Naive thymus-derived CD4-positive, alpha-beta T cell (primary cell): ENCODE data around the gene FHIT. TPM values are rescaled to one million over a fixed set of nuclear protein-coding genes. Genes with fewer than 3 reads are reported as not detected.

Experiments used
- ATAC-seq: fragments of 150-1000 bp; cut with Tn5 transposase; 2 replicates; pipeline ENCODE4 v1.10.0; 2021; ENCODE audit warnings: mild to moderate bottlenecking, moderate library complexity
- CTCF ChIA-PET: fragments of 350-600 bp; sonication (Branson Sonifier 250); formaldehyde crosslinking; loops from one replicate; lab custom pipeline; 2021; ENCODE audit warnings: antibody characterized with exemption; lab: Charles Lee
- POLR2A ChIA-PET: fragments of 350-600 bp; sonication (Branson Sonifier 250); formaldehyde crosslinking; loops from one replicate; lab custom pipeline; 2021; ENCODE audit warnings: antibody characterized with exemption, inconsistent platforms; lab: Charles Lee
- DNase-seq, 9 donors: peaks; one replicate each; pipeline versions ENCODE4 v3.0.0 to v3.0.0-alpha.2; 2020 to 2022; ENCODE audit warnings: mixed read lengths in 1 of 9
- H3K27ac ChIP-seq: one replicate; pipeline ENCODE4 v1.7.0; 2013; ENCODE audit warnings: mild to moderate bottlenecking, low read depth, low read length, moderate library complexity
- H3K27me3 ChIP-seq, 2 donors: one replicate each; pipeline ENCODE4 v1.7.0; 2013; ENCODE audit warnings: low read length in 2 of 2, mild to moderate bottlenecking in 2 of 2, moderate library complexity in 2 of 2; ENCODE audit not compliant: control insufficient read depth in 2 of 2, insufficient read depth in 2 of 2
- H3K36me3 ChIP-seq, 3 experiments: 1 replicate in 2 of 3; 2 replicates in 1 of 3; pipeline ENCODE4 v1.7.0; 2013; ENCODE audit warnings: low read length in 3 of 3, mild to moderate bottlenecking in 3 of 3, moderate library complexity in 1 of 3; ENCODE audit not compliant: insufficient read depth in 3 of 3, control insufficient read depth in 2 of 3
- H3K4me1 ChIP-seq, 2 donors: one replicate each; pipeline ENCODE4 v1.7.0; 2013; ENCODE audit warnings: low read length in 2 of 2, mild to moderate bottlenecking in 2 of 2, moderate library complexity in 1 of 2; ENCODE audit not compliant: control insufficient read depth in 2 of 2, insufficient read depth in 2 of 2
- H3K4me3 ChIP-seq: 2 replicates; pipeline ENCODE4 v1.7.0; 2013; ENCODE audit warnings: mild to moderate bottlenecking, low read length
- H3K9me3 ChIP-seq, 3 experiments: 1 replicate in 2 of 3; 2 replicates in 1 of 3; pipeline ENCODE4 v1.7.0; 2013; ENCODE audit warnings: low read length in 3 of 3; ENCODE audit not compliant: control insufficient read depth in 2 of 3
- H3K27ac Mint-ChIP-seq, 9 donors: one replicate each; pipeline ENCODE4 v1.8.0; 2020 to 2022; ENCODE audit warnings: mixed read lengths in 9 of 9, mild to moderate bottlenecking in 8 of 9, moderate library complexity in 5 of 9, inconsistent platforms in 2 of 9
- H3K27me3 Mint-ChIP-seq, 5 donors: one replicate each; pipeline ENCODE4 v1.8.0; 2021 to 2022; ENCODE audit warnings: mixed read lengths in 5 of 5, mild to moderate bottlenecking in 1 of 5
- H3K36me3 Mint-ChIP-seq, 5 donors: one replicate each; pipeline ENCODE4 v1.8.0; 2020 to 2022; ENCODE audit warnings: mixed read lengths in 5 of 5, mild to moderate bottlenecking in 3 of 5, inconsistent platforms in 1 of 5
- H3K4me1 Mint-ChIP-seq, 7 donors: one replicate each; pipeline ENCODE4 v1.8.0; 2020 to 2022; ENCODE audit warnings: mixed read lengths in 7 of 7, mild to moderate bottlenecking in 3 of 7, inconsistent platforms in 1 of 7
- H3K4me3 Mint-ChIP-seq, 10 donors: one replicate each; pipeline ENCODE4 v1.8.0; 2020 to 2022; ENCODE audit warnings: mild to moderate bottlenecking in 10 of 10, mixed read lengths in 10 of 10, moderate library complexity in 6 of 10, inconsistent platforms in 2 of 10
- H3K9me3 Mint-ChIP-seq, 11 donors: one replicate each; pipeline ENCODE4 v1.8.0; 2020 to 2022; ENCODE audit warnings: mixed read lengths in 11 of 11, mild to moderate bottlenecking in 4 of 11, inconsistent platforms in 1 of 11, moderate library complexity in 1 of 11
- intact Hi-C, 2 donors: fragments of 100-400 bp; cut with micrococcal nuclease; formaldehyde crosslinking; loops; one replicate each; pipeline ENCODE4 v1.15.1; 2023
- polyA plus RNA-seq, 2 donors: library from polyadenylated mRNA; unstranded; fragments of 300-500 nt; fragmentation: Illumina TruSeq; gene quantifications; one replicate each; pipeline ENCODE4 v1.2.3, GENCODE V29; 2021
- total RNA-seq, 6 experiments: library from RNA in 5 of 6; stranded (reverse) in 5 of 6; gene quantifications; 1 replicate in 5 of 6; 2 replicates in 1 of 6; pipeline ENCODE4 v1.2.3 and lab custom pipeline; 2021 to 2026

FHIT gene
- total and polyA plus RNA-seq, 7 experiments from 2014 or later: 51.2 to 230 (median 152) TPM

DNA sequence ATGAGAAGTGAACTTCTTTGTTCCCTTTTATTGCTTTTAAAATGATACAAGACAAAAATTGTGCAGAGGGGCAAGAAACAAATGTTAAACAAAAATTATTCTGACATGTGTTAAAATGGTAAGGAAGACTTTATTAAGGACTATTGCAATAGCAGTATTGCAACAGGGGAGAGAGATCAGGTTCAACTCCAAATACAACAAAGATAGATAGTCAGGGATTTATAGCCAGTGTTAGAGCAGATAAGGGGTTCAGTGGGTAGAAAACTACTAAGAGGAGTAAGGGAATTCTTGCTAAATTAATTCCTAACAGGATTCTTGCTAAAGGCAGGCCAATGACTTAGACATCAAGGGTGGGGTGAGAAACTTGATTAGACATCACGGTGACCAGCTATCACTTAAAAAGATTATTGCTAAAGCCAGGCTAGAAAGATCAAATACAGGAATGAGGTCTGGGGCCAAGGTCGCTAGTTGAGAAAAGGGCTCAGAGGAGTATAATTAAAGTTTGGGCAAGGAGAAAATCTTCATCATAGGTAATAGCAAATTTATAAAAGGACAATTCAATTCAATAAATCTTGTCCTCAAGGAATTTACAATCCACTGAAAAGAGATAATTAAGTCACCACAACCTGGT lies 81.5 kb downstream of the FHIT start:
- POLR2A ChIA-PET: no interaction called here
- Histone ChIP-seq H3K4me3 (no peak overlapping the region), H3K4me1 (no peaks in the 10 kb centered on the region), H3K27me3 (no peaks in the 10 kb centered on the region), H3K36me3 (no peaks in the 10 kb centered on the region), H3K27ac (no peak overlapping the region), H3K9me3 (no peaks in the 10 kb centered on the region)
- H3K27me3 Mint-ChIP-seq: no peaks in the 10 kb centered on the region
- DNase-seq: no peak
- ATAC-seq: no peak
- intact Hi-C loops: no loop called here
- H3K36me3 Mint-ChIP-seq: peaks cover 2 to 22% (median 16%) of the 10 kb centered on the region in 5 donors
- CTCF ChIA-PET: no interaction called here
- no peak overlapping the region for H3K4me3 Mint-ChIP-seq
- no peaks in the 10 kb centered on the region for H3K4me1 Mint-ChIP-seq
- H3K9me3 Mint-ChIP-seq: peaks cover 0 to 10% (median 7%) of the 10 kb centered on the region in 11 donors
- H3K27ac Mint-ChIP-seq: no peak overlapping the region

DNA sequence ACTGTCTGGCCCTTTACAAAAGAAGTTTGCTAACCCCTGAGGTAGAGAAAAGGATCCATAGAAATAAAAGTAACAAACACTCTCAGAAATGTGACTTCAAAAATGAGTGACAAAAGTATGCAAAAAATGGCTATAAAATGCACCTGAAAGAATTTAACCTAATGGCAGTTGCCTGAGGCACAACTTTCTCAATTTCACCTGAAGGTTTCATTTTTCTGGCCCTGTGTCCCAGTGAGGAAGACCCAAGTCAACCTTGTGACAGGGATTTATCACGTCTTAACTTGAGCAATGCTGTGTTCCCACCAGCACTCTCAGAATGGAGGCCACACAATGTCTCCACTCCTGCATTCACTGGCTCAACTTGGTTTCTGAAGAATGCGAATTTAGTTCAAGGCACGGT lies 83.0 kb downstream of the FHIT start:
- Mint-ChIP-seq H3K4me3 (no peak overlapping the region), H3K4me1 (no peaks in the 10 kb centered on the region), H3K27me3 (no peaks in the 10 kb centered on the region), H3K36me3 (peaks cover 2 to 27% (median 21%) of the 10 kb centered on the region in 5 donors), H3K27ac (no peak overlapping the region), H3K9me3 (peaks cover 0 to 11% (median 8%) of the 10 kb centered on the region in 11 donors)
- ChIA-PET POLR2A (no interaction called here), CTCF (no interaction called here)
- H3K4me3 ChIP-seq: no peak overlapping the region
- H3K36me3 ChIP-seq: no peaks in the 10 kb centered on the region
- no peaks in the 10 kb centered on the region for H3K27me3 ChIP-seq
- no peak for DNase-seq
- no peaks in the 10 kb centered on the region for H3K4me1 ChIP-seq
- H3K27ac ChIP-seq: no peak overlapping the region
- no peaks in the 10 kb centered on the region for H3K9me3 ChIP-seq
- intact Hi-C loops: no loop called here
- ATAC-seq: no peak

- no peak overlapping the region for H3K27ac Mint-ChIP-seq
- H3K9me3 Mint-ChIP-seq: peaks cover 0 to 11% (median 8%) of the 10 kb centered on the region in 11 donors
- no peaks in the 10 kb centered on the region for H3K36me3 ChIP-seq
- no peak overlapping the region for H3K27ac ChIP-seq
- no peak overlapping the region for H3K4me3 Mint-ChIP-seq
- DNase-seq (no peak), ATAC-seq (no peak)
- intact Hi-C loops: no loop called here
- H3K27me3 ChIP-seq: no peaks in the 10 kb centered on the region
- ChIA-PET CTCF (no interaction called here), POLR2A (no interaction called here)
- H3K4me1 Mint-ChIP-seq: peaks cover 0 to 7% (median 0%) of the 10 kb centered on the region in 7 donors
- H3K9me3 ChIP-seq: no peaks in the 10 kb centered on the region
- no peaks in the 10 kb centered on the region for H3K4me1 ChIP-seq
- no peak overlapping the region for H3K4me3 ChIP-seq
- peaks cover 2 to 27% (median 21%) of the 10 kb centered on the region in 5 donors for H3K36me3 Mint-ChIP-seq
- no peaks in the 10 kb centered on the region for H3K27me3 Mint-ChIP-seq
Observed at GRCh38 chr3:61162965-61163364, 88.3 kb downstream of the FHIT start.

- H3K36me3 Mint-ChIP-seq: peaks cover 0 to 4% (median 0%) of the 10 kb centered on the region in 5 donors
- no peak for DNase-seq
- H3K27ac Mint-ChIP-seq: no peak overlapping the region
- peaks cover 0 to 7% (median 0%) of the 10 kb centered on the region in 7 donors for H3K4me1 Mint-ChIP-seq
- H3K4me3 Mint-ChIP-seq: no peak overlapping the region
- POLR2A ChIA-PET: no interaction called here
- no peaks in the 10 kb centered on the region for H3K9me3 ChIP-seq
- intact Hi-C loops: no loop called here
- H3K4me1 ChIP-seq: no peaks in the 10 kb centered on the region
- H3K27me3 Mint-ChIP-seq: no peaks in the 10 kb centered on the region
- no peak overlapping the region for H3K4me3 ChIP-seq
- H3K27ac ChIP-seq: no peak overlapping the region
- CTCF ChIA-PET: no interaction called here
- H3K36me3 ChIP-seq: no peaks in the 10 kb centered on the region
- H3K9me3 Mint-ChIP-seq: peaks cover 0 to 2% (median 0%) of the 10 kb centered on the region in 11 donors
- ATAC-seq: no peak
- no peaks in the 10 kb centered on the region for H3K27me3 ChIP-seq
Observed at GRCh38 chr3:61158667-61159066, 92.6 kb downstream of the FHIT start.

- H3K36me3 ChIP-seq: no peaks in the 10 kb centered on the region
- Mint-ChIP-seq H3K36me3 (peaks cover 0 to 4% (median 0%) of the 10 kb centered on the region in 5 donors), H3K4me3 (no peak overlapping the region), H3K27ac (no peak overlapping the region), H3K27me3 (no peaks in the 10 kb centered on the region), H3K9me3 (peaks cover 0 to 2% (median 0%) of the 10 kb centered on the region in 11 donors), H3K4me1 (peaks cover 0 to 7% (median 0%) of the 10 kb centered on the region in 7 donors)
- no peak overlapping the region for H3K4me3 ChIP-seq
- no peaks in the 10 kb centered on the region for H3K4me1 ChIP-seq
- no peak overlapping the region for H3K27ac ChIP-seq
- DNase-seq (no peak), ATAC-seq (no peak)
- no peaks in the 10 kb centered on the region for H3K27me3 ChIP-seq
- H3K9me3 ChIP-seq: no peaks in the 10 kb centered on the region
- intact Hi-C loops: no loop called here
- POLR2A ChIA-PET: no interaction called here
- CTCF ChIA-PET: no interaction called here
Observed at GRCh38 chr3:61158216-61158615, 93.0 kb downstream of the FHIT start.

- intact Hi-C loops: no loop called here
- Mint-ChIP-seq H3K36me3 (peaks cover 0 to 4% (median 0%) of the 10 kb centered on the region in 5 donors), H3K4me1 (peaks cover 0 to 9% (median 3%) of the 10 kb centered on the region in 7 donors), H3K27ac (no peak overlapping the region), H3K27me3 (no peaks in the 10 kb centered on the region), H3K9me3 (peaks cover 0 to 2% (median 0%) of the 10 kb centered on the region in 11 donors), H3K4me3 (no peak overlapping the region)
- H3K27ac ChIP-seq: no peak overlapping the region
- no peaks in the 10 kb centered on the region for H3K36me3 ChIP-seq
- H3K9me3 ChIP-seq: no peaks in the 10 kb centered on the region
- H3K27me3 ChIP-seq: no peaks in the 10 kb centered on the region
- no peaks in the 10 kb centered on the region for H3K4me1 ChIP-seq
- ChIA-PET POLR2A (no interaction called here), CTCF (no interaction called here)
- ATAC-seq: no peak
- DNase-seq: no peak
- H3K4me3 ChIP-seq: no peak overlapping the region
Observed at GRCh38 chr3:61157414-61157813, 93.8 kb downstream of the FHIT start.

GRCh38 chr3:61155701-61156292 lies 95.5 kb downstream of the FHIT start:
- Histone ChIP-seq H3K27ac (no peak overlapping the region), H3K4me3 (no peak overlapping the region), H3K27me3 (no peaks in the 10 kb centered on the region), H3K36me3 (no peaks in the 10 kb centered on the region), H3K9me3 (no peaks in the 10 kb centered on the region), H3K4me1 (no peaks in the 10 kb centered on the region)
- H3K9me3 Mint-ChIP-seq: peaks cover 0 to 2% (median 0%) of the 10 kb centered on the region in 11 donors
- intact Hi-C loops: no loop called here
- H3K4me3 Mint-ChIP-seq: no peak overlapping the region
- ChIA-PET CTCF (no interaction called here), POLR2A (no interaction called here)
- H3K4me1 Mint-ChIP-seq: peaks cover 0 to 18% (median 7%) of the 10 kb centered on the region in 7 donors
- H3K27ac Mint-ChIP-seq: no peak overlapping the region
- DNase-seq (no peak), ATAC-seq (no peak)
- peaks cover 0 to 4% (median 0%) of the 10 kb centered on the region in 5 donors for H3K36me3 Mint-ChIP-seq
- no peaks in the 10 kb centered on the region for H3K27me3 Mint-ChIP-seq
